G401 (cell line): ENCODE results near the gene CACNA1H. TPM values are rescaled to one million over a fixed set of nuclear protein-coding genes. Genes with fewer than 3 reads are reported as not detected.
"Not testable (repeated sequence)": the region's sequence is repeated elsewhere in the genome, so short reads cannot be mapped to it uniquely, and the experiment has no call there.

Experiments
- DNase-seq: peaks from one replicate; pipeline ENCODE4 v3.0.0-alpha.2; 2015; ENCODE audit warnings: low spot score
- in situ Hi-C: cut with HindIII; loops from 2 replicates; pipeline ENCODE4 v1.10.0; 2016; ENCODE audit warnings: low sequenced_read_pairs, mixed read lengths
- total RNA-seq: library from RNA; depleted of rRNA; stranded (reverse); fragments of >200 nt; shearing (Covaris generic); gene quantifications from 2 replicates; pipeline ENCODE4 v1.2.3, GENCODE V29; 2014

The CACNA1H gene
- total RNA-seq, 1 experiment from 2014 or later = 14.8 TPM

DNA sequence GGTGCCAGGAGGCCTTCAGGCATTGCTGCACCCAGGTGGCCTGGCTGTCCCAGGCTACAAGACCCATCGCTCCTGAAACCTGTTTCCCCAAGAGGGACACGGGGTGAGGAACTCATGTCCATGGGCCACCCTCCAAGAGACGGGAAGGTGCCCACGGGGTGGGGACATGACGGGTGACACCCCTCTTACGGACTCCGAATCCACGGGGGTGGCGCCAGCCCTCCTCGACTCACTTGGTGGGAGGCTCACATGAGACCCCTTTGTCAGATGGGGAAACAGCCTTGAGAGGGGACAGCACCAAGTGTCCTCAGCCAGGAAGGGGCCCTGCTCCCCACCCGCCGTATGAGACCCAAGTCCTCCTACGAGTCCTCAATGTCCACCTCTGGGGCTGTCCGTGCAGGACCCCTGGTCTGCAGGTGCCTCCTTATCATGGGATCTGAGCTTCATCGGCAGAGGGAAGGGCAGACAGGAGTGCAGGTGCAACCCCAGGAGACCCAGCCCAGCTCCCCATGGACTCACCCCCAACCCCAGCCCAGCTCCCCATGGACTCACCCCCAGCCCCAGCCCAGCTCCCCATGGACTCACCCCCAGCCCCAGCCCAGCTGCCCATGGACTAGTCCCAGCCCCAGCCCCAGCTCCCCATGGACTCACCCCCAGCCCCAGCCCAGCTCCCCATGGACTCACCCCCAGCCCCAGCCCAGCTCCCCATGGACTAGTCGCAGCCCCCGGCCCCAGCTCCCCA is 77.7 kb downstream of the CACNA1H start:
- DNase-seq, in situ Hi-C loops: not testable (repeated sequence)

DNA sequence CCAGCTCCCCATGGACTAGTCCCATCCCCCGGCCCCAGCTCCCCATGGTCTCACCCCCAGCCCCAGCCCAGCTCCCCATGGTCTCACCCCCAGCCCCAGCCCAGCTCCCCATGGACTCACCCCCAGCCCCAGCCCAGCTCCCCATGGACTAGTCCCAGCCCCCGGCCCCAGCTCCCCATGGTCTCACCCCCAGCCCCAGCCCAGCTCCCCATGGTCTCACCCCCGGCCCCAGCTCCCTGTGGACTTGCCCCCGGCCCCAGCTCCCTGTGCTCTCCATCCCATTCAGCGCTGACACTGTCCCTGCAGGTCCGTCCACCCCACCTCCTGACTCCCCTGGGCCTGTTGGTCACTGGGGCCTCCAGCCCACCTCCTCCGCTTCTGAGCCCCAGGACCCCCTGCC is 78.4 kb downstream of the CACNA1H start:
- DNase-seq, in situ Hi-C loops: not testable (repeated sequence)

DNA sequence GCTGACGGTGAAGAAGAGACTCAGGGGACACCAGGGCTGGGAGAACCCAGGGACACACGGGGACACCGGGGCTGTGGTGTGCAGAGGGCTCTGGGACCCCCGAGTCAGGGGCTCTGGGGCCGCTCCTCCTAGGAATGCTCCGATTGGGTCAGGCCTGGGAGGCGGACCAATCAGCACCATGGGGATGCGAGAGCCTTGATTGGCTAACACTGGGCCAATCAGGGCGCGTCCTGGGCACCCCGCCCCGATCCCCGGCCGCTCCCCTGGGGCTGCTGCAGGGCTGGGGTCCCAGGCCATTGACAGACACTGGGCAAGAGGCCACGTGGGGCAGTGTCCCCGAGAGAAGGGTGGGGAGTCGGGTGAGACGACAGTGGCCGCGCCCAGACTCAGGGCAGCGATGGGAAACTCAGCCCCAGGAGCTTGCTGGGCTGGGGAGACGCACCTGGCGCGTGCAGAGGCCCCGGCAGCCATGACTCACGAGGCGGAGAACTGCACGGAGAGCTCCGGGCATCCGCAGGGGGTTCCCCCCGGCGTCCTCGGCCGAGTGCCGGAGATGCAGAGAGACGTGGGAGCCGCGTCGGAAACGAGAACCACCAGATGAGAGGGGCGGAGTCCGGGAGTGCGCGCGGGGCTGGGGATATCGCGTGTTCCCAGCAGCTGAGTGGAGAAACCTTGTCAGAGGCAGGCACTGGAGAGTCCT is 79.3 kb downstream of the CACNA1H start:
- in situ Hi-C loops, DNase-seq: not testable (repeated sequence)

DNA sequence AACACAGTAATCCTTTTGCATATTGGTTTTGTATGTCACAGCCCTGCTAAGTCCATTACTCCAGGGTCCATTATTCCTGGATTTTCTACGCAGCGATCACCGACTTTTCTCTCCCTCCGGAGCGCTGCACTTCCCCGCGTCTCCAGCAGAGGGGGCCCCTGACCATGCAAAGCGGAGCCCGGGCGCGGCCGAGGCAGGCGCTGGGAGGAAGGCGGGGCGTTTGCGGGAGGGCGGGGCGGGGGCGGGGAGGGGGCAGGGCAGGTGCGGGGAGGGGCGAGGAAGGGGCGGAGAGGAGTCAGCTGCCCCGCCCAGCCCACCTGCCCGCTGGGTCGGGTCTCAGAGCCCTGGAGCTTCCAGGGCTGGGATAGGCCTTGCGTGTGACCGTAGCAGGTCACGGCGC is 83.8 kb downstream of the CACNA1H start:
- in situ Hi-C loops, DNase-seq: not testable (repeated sequence)

DNA sequence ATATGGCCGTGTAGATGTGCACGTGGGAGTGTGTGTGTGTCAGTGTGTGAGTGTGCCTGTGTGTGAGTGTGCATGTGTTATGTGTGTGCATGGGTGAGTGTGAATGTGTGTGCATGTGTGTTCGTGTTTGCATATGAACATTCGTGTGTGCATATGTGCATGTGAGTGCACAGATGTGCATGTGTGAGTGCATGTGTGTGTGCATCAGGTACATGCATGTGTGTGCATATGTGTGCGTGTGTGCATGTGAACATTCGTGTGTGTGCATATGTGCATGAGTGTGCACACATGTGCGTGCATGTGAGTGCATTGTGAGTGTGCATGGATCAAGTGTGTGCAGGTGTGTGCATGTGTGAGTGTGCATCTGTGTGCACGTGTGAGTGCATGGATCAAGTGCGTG is 85.1 kb downstream of the CACNA1H start:
- in situ Hi-C loops = no loop called here
- no peak for DNase-seq

DNA sequence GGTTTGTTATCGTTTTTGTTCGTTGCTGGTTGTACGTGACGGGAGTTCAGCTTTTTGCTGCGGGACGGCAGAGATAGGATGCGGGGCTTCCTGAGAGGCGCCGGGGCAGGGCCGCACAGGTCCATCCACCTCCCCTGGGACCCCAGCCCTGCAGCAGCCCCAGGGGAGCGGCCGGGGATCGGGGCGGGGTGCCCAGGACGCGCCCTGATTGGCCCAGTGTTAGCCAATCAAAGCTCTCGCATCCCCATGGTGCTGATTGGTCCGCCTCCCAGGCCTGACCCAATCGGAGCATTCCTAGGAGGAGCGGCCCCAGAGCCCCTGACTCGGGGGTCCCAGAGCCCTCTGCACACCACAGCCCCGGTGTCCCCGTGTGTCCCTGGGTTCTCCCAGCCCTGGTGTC is 86.0 kb downstream of the CACNA1H start:
- in situ Hi-C loops, DNase-seq: not testable (repeated sequence)

DNA sequence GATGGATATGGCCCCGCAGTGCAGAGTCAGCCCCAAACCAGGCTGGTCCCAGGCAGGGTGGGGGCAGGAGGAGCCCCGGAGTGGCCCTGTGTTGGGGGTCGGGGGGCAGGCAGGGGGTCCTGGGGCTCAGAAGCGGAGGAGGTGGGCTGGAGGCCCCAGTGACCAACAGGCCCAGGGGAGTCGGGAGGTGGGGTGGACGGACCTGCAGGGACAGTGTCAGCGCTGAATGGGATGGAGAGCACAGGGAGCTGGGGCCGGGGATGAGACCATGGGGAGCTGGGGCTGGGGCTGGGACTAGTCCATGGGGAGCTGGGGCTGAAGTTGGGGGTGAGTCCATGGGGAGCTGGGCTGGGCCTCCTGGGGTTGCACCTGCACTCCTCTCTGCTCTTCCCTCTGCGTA is 86.7 kb downstream of the CACNA1H start:
- in situ Hi-C loops, DNase-seq: not testable (repeated sequence)

DNA sequence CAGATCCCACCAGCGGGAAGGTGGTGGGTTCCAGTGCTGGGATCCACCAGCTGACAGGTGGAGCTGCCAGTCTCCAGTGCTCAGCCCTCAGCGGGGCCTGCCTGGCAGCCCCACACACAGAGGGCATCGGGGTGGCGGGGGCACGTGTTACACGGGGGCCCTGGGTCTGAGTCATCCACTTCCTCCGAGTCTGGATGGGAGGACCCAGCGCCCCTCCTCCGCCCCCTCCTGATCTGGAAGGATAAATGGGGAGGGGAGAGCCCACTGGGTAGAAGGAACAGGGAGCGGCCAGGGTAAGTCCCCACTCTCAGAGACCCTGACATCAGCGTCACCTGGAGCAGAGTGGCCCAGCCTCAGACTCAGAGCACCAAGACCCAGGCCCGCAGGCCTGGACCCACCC is 87.5 kb downstream of the CACNA1H start, which contains the start of gene TPSAB1:
Gene TPSAB1, plus strand, starts transcription at position 270 of the 400 bp plus-strand sequence. CDS start 234 bp downstream, outside the sequence.
- DNase-seq, in situ Hi-C loops: not testable (repeated sequence)

DNA sequence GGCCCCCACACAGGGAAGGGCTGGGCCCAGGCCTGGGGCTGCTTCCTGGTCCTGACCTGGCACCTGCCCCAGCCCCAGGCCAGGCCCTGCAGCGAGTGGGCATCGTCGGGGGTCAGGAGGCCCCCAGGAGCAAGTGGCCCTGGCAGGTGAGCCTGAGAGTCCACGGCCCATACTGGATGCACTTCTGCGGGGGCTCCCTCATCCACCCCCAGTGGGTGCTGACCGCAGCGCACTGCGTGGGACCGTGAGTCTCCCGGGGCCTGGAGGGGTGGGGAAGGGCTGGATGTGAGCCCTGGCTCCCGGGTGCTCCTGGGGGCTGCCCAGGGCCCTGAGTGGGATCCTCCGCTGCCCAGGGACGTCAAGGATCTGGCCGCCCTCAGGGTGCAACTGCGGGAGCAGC is 88.2 kb downstream of the CACNA1H start:
- in situ Hi-C loops, DNase-seq: not testable (repeated sequence)

DNA sequence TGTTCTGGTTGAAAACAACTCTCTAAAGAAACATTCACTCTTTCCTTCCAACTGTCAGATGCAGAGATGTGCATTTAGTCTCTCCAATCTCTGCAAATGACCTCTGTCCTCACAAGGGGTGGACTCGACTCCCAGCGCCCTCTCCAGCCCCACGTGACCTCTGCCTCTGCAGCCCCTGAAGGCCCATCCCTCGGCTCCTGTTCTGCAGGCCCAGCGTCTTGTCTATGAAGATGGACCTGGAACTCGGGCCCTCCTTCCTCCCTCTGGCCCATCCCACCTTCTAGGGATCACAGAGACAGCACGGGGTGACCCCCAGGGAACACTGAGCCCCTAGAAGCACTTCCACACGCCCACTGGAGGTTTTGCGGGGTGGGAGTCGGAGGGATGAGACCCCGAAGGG is 90.5 kb downstream of the CACNA1H start:
- DNase-seq, in situ Hi-C loops: not testable (repeated sequence)

DNA sequence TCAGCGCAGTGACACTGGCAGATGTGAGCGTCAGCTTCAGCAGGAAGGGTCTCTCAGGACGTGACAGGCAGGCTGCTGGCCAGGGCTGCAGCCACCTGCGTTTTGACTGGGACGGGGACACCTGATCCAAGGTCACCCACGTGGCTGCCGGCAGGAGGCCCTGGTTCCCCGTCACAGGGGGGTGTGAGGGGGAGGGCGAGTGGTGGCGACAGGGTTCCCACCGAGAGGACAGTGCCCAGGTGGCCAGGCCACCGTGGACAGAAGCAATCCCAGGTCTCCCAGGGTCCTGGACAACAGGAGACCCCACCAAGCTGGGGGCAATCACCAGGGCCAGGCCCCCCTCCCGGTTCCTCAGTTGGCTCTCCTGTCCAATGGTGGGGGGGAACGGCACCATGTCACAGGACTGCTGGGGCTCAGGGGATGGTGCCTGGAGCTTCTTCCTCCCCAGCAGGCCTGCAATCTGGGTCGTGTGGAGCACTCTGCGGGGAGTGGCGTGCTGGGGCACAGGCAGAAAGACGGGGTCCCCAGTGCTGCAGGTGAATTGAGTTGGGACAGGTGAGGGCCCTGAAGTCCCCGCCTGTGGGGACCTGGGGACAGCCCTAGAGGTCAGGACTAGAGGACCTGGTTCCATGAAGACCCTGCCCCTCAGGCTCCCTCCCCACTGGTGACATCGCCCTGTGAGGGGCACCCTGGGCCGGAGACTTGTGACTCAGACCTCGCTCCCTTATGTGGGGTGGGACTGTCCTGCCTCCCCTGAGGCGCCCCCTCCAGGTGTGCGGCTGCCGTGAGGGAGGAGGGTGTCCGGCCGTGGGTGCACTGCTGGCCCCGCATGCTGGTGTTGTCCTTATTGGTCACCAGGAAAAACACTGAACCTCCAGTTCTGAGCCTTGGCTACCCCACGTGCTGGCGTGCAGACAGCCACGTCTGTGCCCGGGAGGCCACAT is 91.3 kb downstream of the CACNA1H start:
- in situ Hi-C loops, DNase-seq: not testable (repeated sequence)

DNA sequence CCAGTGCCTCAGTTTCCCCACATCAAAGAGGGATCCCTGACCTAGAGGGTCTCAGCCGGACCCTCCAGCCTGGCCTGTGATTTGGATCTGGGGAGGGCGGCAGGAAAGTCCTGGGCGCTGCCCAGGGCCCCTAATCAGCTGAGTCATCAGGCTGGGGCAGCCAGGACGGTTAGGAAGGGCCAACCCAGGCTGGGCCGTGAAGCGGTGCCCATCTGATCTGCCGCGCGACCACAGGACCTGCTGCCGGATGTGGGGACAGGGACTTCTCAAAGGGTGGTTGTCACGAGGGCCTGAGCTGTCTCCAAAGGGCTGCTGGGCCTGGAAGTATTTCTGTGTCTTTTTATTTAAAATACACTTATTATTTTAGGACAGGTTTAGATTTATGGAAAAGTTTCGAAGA is 92.0 kb downstream of the CACNA1H start:
- in situ Hi-C loops = no loop called here
- no peak for DNase-seq

DNA sequence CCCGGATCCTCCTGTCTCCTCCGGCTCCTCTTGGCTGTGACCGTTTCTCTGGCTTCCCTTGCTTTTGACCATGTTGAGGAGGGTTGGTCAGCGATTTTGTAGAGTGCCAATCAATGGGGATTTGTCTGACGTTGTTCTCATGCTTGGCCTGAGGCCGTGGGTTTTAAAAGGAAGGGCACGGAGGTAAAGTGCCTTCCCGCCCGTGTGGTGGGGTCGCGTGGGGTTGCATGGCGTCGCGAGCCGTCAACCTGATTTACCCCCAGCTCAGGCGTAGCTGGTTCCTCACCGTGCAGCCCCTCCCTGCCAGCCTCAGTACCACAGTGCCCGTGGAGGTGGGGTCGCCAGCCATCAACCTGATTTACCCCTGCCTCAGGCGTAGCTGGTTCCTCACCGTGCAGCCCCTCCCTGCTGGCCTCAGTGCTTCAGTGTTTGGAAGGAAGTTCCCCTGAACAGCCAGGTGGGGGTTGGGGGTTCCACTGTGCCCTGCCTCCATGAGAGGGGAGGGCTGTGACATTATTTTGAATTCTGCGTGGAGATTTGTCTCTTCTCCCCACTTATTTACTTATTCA is 92.6 kb downstream of the CACNA1H start:
- in situ Hi-C loops = no loop called here
- no peak for DNase-seq

DNA sequence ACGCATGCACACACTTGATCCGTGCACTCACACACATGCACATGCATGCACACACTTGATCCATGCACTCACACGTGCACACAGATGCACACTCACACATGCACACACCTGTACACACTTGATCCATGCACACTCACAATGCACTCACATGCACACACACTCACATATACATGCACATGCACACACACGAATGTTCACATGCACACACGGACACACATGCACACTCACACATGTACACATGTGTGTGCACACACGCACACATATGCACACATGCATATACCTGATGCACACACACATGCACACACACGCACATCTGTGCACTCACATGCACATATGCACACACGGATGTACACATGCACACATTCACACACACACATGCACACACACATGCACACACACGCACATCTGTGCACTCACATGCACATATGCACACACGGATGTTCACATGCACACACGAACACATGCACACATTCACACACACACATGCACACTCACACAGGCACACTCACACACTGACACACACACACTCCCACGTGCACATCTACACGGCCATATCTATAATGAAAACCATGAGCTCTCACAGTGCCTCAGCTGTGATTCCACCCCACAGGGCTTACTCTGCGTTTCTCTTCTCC is 95.1 kb downstream of the CACNA1H start:
- DNase-seq, in situ Hi-C loops: not testable (repeated sequence)

DNA sequence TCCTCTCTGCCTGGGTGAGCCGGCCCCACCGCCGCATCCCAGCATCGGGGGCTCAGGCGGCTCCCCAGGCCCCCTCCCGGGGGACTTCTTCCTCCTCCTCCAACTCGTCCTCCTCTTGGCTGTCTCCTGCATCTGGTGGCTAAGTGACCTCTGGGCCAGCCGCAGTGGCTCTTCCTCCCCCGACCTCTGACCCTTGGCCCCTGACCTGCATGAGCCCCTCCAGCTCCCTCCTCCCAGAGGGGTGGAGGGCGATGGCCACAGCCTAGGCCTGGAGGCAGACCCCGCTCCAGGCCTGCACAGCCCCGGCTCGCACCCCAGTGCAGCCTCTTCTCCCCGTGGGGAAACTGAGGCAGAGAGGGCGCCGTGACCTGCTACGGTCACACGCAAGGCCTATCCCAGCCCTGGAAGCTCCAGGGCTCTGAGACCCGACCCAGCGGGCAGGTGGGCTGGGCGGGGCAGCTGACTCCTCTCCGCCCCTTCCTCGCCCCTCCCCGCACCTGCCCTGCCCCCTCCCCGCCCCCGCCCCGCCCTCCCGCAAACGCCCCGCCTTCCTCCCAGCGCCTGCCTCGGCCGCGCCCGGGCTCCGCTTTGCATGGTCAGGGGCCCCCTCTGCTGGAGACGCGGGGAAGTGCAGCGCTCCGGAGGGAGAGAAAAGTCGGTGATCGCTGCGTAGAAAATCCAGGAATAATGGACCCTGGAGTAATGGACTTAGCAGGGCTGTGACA is 96.3 kb downstream of the CACNA1H start:
- DNase-seq, in situ Hi-C loops: not testable (repeated sequence)

DNA sequence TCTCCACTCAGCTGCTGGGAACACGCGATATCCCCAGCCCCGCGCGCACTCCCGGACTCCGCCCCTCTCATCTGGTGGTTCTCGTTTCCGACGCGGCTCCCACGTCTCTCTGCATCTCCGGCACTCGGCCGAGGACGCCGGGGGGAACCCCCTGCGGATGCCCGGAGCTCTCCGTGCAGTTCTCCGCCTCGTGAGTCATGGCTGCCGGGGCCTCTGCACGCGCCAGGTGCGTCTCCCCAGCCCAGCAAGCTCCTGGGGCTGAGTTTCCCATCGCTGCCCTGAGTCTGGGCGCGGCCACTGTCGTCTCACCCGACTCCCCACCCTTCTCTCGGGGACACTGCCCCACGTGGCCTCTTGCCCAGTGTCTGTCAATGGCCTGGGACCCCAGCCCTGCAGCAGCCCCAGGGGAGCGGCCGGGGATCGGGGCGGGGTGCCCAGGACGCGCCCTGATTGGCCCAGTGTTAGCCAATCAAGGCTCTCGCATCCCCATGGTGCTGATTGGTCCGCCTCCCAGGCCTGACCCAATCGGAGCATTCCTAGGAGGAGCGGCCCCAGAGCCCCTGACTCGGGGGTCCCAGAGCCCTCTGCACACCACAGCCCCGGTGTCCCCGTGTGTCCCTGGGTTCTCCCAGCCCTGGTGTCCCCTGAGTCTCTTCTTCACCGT is 100.9 kb downstream of the CACNA1H start:
- DNase-seq, in situ Hi-C loops: not testable (repeated sequence)

DNA sequence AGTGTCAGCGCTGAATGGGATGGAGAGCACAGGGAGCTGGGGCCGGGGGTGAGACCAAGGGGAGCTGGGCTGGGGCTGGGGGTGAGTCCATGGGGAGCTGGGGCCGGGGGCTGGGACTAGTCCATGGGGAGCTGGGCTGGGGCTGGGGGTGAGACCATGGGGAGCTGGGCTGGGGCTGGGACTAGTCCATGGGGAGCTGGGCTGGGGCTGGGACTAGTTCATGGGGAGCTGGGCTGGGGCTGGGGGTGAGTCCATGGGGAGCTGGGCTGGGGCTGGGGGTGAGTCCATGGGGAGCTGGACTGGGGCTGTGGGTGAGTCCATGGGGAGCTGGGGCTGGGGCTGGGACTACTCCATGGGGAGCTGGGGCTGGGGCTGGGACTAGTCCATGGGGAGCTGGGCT is 101.9 kb downstream of the CACNA1H start:
- in situ Hi-C loops = not testable (repeated sequence)

More for the DNA sequence above, 101.9 kb downstream of the CACNA1H start:
- not testable (repeated sequence) for DNase-seq
